Lower lobe of right lung (tissue), 2 donors: ENCODE data around the gene ASB13. TPM values are rescaled to one million over a fixed set of nuclear protein-coding genes. Genes with fewer than 3 reads are reported as not detected.
A peak's percentile ranks its signal among the peaks of the same experiment; 100 is the strongest.

ENCODE experiments used
- ATAC-seq, 2 donors: fragments of 200-7000 bp; cut with Tn5 transposase; one replicate each; pipeline ENCODE4 v1.9.1; 2020 to 2022; ENCODE audit warnings: mild to moderate bottlenecking in 2 of 2, moderate library complexity in 2 of 2
- DNase-seq: peaks from one replicate; pipeline ENCODE4 v3.0.0-alpha.2; 2020
- H3K27ac ChIP-seq: fragments of 200-600 bp; one replicate; pipeline ENCODE4 v1.8.0; 2022
- H3K27me3 ChIP-seq: fragments of 200-600 bp; one replicate; pipeline ENCODE4 v1.8.0; 2022; ENCODE audit warnings: low read depth
- H3K36me3 ChIP-seq: fragments of 200-600 bp; one replicate; pipeline ENCODE4 v1.8.0; 2022; ENCODE audit warnings: mild to moderate bottlenecking
- H3K4me1 ChIP-seq: fragments of 200-600 bp; one replicate; pipeline ENCODE4 v1.8.0; 2022
- H3K4me3 ChIP-seq: fragments of 200-600 bp; one replicate; pipeline ENCODE4 v1.8.0; 2022; ENCODE audit warnings: mild to moderate bottlenecking
- H3K9me3 ChIP-seq: fragments of 200-600 bp; one replicate; pipeline ENCODE4 v1.8.0; 2022
- intact Hi-C: fragments of 100-400 bp; cut with DNase I; formaldehyde crosslinking; loops from one replicate; pipeline ENCODE4 v1.11.0; 2022
- total RNA-seq: library from RNA; stranded (reverse); fragmentation: NEBNext Ultra II Directional; extraction: Animal tissue kit (Norgen Biotek cat#: 25700); gene quantifications from one replicate; pipeline ENCODE4 v1.2.1, GENCODE V29; 2021
- TF ChIP-seq, protein P1 (sequence below): fragments of 200-600 bp; IDR thresholded peaks from one replicate; pipeline ENCODE4 v1.8.0; 2022; ENCODE audit warnings: antibody characterized with exemption, mild to moderate bottlenecking
- donor health status: DM: no; HTN: yes; CAD: no; lungs with severe emphysema.

The ASB13 gene
- total RNA-seq, 1 donor from 2014 or later = 27.6 TPM

DNA sequence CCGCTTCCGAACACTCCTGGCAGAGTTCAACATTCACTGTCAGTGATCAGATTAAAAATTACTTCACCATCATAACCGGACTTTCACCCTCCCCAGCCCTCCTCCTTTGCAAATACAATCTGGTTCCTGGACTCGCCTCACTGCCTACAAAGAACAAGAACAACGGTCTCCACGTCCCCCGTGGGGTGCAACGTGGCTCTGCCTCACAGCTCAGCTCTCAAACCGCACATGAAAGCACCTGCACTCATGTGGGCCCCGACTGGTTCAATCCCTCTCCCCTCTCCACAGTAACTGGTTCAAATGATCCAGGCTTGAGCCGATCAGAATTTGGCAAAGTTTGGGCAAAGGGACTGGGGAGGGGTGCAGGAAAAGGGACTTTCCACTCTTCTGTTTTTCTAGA lies 21.0 kb downstream of the ASB13 start:
- no peak overlapping the region for H3K27ac ChIP-seq
- intact Hi-C loops = no loop called here

DNA sequence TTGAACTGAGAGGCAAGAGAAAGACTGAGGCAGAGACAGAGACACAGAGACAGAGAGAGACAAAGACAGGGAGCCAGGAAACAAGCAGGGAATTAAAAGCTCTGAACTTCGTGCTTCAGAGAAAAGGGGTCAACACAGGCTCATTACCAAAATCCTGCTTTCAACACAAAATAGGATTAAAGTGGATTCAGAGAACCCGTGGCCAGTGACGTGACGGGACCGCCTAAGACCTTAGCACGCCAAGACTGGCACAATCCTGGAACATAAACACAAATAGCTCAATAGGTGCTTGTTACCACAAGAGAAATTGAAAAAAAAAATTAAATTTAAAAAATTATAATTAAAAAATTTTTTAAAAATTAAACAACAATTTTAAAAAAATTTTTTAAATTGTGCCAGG lies 21.5 kb downstream of the ASB13 start:
- no peak overlapping the region for H3K27ac ChIP-seq
- ATAC-seq (no peak), DNase-seq (peak; percentile 14)
- no peaks in the 10 kb centered on the region for H3K9me3 ChIP-seq
- no peak overlapping the region for H3K4me3 ChIP-seq
- TF ChIP-seq, protein P1, sequence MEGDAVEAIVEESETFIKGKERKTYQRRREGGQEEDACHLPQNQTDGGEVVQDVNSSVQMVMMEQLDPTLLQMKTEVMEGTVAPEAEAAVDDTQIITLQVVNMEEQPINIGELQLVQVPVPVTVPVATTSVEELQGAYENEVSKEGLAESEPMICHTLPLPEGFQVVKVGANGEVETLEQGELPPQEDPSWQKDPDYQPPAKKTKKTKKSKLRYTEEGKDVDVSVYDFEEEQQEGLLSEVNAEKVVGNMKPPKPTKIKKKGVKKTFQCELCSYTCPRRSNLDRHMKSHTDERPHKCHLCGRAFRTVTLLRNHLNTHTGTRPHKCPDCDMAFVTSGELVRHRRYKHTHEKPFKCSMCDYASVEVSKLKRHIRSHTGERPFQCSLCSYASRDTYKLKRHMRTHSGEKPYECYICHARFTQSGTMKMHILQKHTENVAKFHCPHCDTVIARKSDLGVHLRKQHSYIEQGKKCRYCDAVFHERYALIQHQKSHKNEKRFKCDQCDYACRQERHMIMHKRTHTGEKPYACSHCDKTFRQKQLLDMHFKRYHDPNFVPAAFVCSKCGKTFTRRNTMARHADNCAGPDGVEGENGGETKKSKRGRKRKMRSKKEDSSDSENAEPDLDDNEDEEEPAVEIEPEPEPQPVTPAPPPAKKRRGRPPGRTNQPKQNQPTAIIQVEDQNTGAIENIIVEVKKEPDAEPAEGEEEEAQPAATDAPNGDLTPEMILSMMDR = no peak
- intact Hi-C loops = no loop called here
- peaks cover 62% of the 10 kb centered on the region for H3K36me3 ChIP-seq
- H3K4me1 ChIP-seq = peaks cover 5% of the 10 kb centered on the region
- no peaks in the 10 kb centered on the region for H3K27me3 ChIP-seq

More for the DNA sequence above, 21.0 kb downstream of the ASB13 start:
- ATAC-seq (peak in 1 of 2 donors; percentile 18), DNase-seq (no peak)
- H3K36me3 ChIP-seq = peaks cover 62% of the 10 kb centered on the region
- TF ChIP-seq, protein P1 = no peak
- H3K4me1 ChIP-seq = peaks cover 5% of the 10 kb centered on the region
- no peaks in the 10 kb centered on the region for H3K27me3 ChIP-seq
- H3K9me3 ChIP-seq = no peaks in the 10 kb centered on the region
- no peak overlapping the region for H3K4me3 ChIP-seq

DNA sequence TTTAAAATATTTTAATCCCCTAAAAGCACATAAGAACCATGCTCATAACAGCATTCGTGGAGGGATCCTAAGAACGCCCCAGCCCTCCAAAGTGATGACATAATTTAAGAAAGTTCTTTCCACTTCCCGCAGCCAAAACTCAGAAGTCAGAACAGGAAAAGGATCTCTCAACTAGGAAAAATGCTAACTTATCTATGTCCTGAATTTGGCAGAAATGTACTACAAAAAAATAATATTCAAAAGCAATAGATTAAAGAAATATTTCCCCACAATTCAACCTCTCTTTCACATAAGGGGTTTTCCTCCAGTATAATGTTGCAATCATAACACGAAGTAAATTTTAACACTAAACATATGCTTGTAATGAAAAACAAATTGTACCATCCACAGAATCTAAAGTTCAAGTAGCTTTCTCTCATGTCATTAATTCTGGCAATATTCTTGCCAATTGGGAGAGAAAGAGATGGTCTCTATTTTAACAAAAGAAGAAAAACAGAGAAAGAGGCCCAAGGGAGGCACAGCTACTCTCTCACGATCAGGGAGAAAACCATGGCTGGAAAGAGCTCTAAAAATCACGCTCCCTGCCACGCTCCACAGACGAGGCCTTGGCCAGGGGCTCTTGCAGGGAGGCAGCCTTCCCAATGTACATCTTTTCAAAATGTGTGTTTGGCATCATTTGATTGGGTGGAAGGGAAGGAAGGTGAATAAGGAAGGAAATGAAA lies 22.9 kb downstream of the ASB13 start:
- intact Hi-C loops = no loop called here
- ATAC-seq = no peak
- DNase-seq = peak; percentile 2
- Histone ChIP-seq H3K4me1 (peaks cover 5% of the 10 kb centered on the region), H3K9me3 (no peaks in the 10 kb centered on the region), H3K36me3 (peaks cover 62% of the 10 kb centered on the region), H3K27ac (peak overlapping the region; percentile 56), H3K27me3 (no peaks in the 10 kb centered on the region), H3K4me3 (no peak overlapping the region)
- TF ChIP-seq, protein P1 = no peak

DNA sequence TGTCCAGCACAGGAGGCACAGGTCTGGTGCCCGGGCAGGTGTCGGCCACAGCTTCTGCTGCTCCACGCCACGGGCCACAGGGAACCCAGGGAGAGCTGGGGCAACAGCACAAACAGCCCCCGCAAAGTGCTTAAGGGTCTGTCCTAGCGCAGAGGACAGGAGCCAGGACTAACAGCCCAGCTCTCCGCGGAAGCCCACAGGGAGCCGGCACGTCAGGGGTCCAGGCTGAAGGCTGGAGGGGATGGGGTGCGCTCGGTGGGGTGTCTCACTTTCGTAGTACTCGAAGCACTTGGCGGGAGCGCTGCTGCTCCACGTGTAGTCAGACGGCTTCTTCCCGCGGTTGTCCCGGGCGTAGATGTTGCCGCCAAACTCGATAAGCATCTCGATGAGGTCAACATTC lies 24.9 kb downstream of the ASB13 start:
- peaks cover 63% of the 10 kb centered on the region for H3K36me3 ChIP-seq
- no peaks in the 10 kb centered on the region for H3K27me3 ChIP-seq
- no peak overlapping the region for H3K27ac ChIP-seq
- H3K4me1 ChIP-seq = peaks cover 5% of the 10 kb centered on the region
- TF ChIP-seq, protein P1 = no peak
- intact Hi-C loops = no loop called here
- no peak overlapping the region for H3K4me3 ChIP-seq
- DNase-seq = peak; percentile 40
- no peaks in the 10 kb centered on the region for H3K9me3 ChIP-seq
- ATAC-seq = no peak

DNA sequence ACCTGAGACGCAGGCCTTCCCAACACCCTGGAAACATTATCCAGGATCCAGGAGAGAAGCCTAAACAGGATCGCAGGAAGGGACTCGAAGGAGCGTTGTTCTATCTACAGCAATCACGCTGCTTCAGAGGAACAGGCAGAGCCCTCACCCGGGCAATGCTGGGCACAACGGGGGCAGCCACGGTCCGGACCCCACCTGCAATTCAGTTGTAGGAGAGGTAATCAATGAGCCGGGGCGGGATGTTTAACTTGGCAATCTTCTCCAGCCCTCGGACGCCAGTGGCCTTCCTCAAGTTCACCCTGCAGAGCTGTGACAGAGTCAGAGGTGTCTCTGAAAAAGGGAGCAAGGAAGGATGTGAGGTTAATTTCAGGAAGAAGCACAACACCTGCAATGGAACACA lies 25.9 kb downstream of the ASB13 start:
- no peak overlapping the region for H3K4me3 ChIP-seq
- H3K36me3 ChIP-seq = peaks cover 60% of the 10 kb centered on the region
- H3K27me3 ChIP-seq = no peaks in the 10 kb centered on the region
- DNase-seq (peak; percentile 15), ATAC-seq (no peak)
- intact Hi-C loops = no loop called here
- no peak overlapping the region for H3K27ac ChIP-seq
- no peaks in the 10 kb centered on the region for H3K9me3 ChIP-seq
- TF ChIP-seq, protein P1 = no peak
- H3K4me1 ChIP-seq = peaks cover 5% of the 10 kb centered on the region
